HepG2 (cell line): Measurements from ENCODE around the gene DGCR8. TPM values are rescaled to one million over a fixed set of nuclear protein-coding genes. Genes with fewer than 3 reads are reported as not detected.

Experiments
- AGO1 ChIP-seq: fragments of 200-400 bp; formaldehyde crosslinking; IDR thresholded peaks from 2 replicates; pipeline ENCODE4 v1.6.1; 2017; ENCODE audit warnings: mild to moderate bottlenecking, low read depth, low read length, moderate library complexity; ENCODE audit not compliant: poor library complexity, severe bottlenecking
- CBX5 ChIP-seq: sonication (generic); formaldehyde crosslinking; IDR thresholded peaks from 2 replicates; pipeline ENCODE4 v1.4.0; 2020; ENCODE audit warnings: missing genetic modification reagents, borderline replicate concordance
- DPF2 ChIP-seq: sonication (generic); formaldehyde crosslinking; IDR thresholded peaks from 2 replicates; pipeline ENCODE4 v1.4.0; 2020; ENCODE audit warnings: mild to moderate bottlenecking, low read depth, missing genetic modification reagents, borderline replicate concordance
- EEA1 ChIP-seq: sonication (generic); formaldehyde crosslinking; IDR thresholded peaks from 2 replicates; pipeline ENCODE4 v1.5.1; 2020; ENCODE audit warnings: mild to moderate bottlenecking, missing genetic modification reagents, borderline replicate concordance
- FOXA1 ChIP-seq, 2 experiments: fragments of 450-650 bp in 1 of 2; sonication (generic) in 1 of 2; formaldehyde crosslinking in 1 of 2; IDR thresholded peaks; 2 replicates each; pipeline versions ENCODE4 v1.4.0 to v1.6.1; 2016 to 2020; ENCODE audit warnings: missing genetic modification reagents in 1 of 2
- FOXK2 ChIP-seq: fragments of 450-650 bp; IDR thresholded peaks from 2 replicates; pipeline ENCODE4 v1.6.1; 2016
- MAZ ChIP-seq, 2 experiments: sonication (generic) in 1 of 2; formaldehyde crosslinking in 1 of 2; IDR thresholded peaks; 2 replicates each; pipeline versions ENCODE4 v1.5.0 to v1.6.1; 2012 to 2020; ENCODE audit warnings: low read depth in 2 of 2, mild to moderate bottlenecking in 2 of 2, borderline replicate concordance in 1 of 2, improper control_type of control experiment in 1 of 2, low read length in 1 of 2, missing genetic modification reagents in 1 of 2, moderate library complexity in 1 of 2
- MEIS2 ChIP-seq: sonication (generic); formaldehyde crosslinking; IDR thresholded peaks from 2 replicates; pipeline ENCODE4 v1.9.0; 2021; ENCODE audit warnings: mild to moderate bottlenecking, missing genetic modification reagents
- MLLT10 ChIP-seq: sonication (generic); formaldehyde crosslinking; IDR thresholded peaks from 2 replicates; pipeline ENCODE4 v1.4.0; 2020; ENCODE audit warnings: missing genetic modification reagents
- PHF8 ChIP-seq: sonication (generic); formaldehyde crosslinking; IDR thresholded peaks from 2 replicates; pipeline ENCODE4 v1.5.0; 2020; ENCODE audit warnings: missing genetic modification reagents
- PRPF4 ChIP-seq: fragments of 200-400 bp; formaldehyde crosslinking; IDR thresholded peaks from 2 replicates; pipeline ENCODE4 v1.6.1; 2016; ENCODE audit warnings: low read length, low read depth; ENCODE audit not compliant: poor library complexity, severe bottlenecking
- THAP9 ChIP-seq: sonication (generic); formaldehyde crosslinking; IDR thresholded peaks from 2 replicates; pipeline ENCODE4; 2020; ENCODE audit warnings: missing genetic modification reagents, mild to moderate bottlenecking, borderline replicate concordance
- TSC22D2 ChIP-seq: sonication (generic); formaldehyde crosslinking; IDR thresholded peaks from 2 replicates; pipeline ENCODE4 v1.5.1; 2020; ENCODE audit warnings: missing genetic modification reagents, mild to moderate bottlenecking, borderline replicate concordance
- ZEB1 ChIP-seq: IDR thresholded peaks from 2 replicates; pipeline ENCODE4 v1.6.1; 2012; ENCODE audit warnings: mild to moderate bottlenecking, low read depth, inconsistent platforms; ENCODE audit not compliant: insufficient replicate concordance
- ZNF225 ChIP-seq: sonication (generic); formaldehyde crosslinking; IDR thresholded peaks from 2 replicates; pipeline ENCODE4 v1.4.0; 2020; ENCODE audit warnings: mild to moderate bottlenecking, missing genetic modification reagents
- ZNF446 ChIP-seq: sonication (generic); formaldehyde crosslinking; IDR thresholded peaks from 2 replicates; pipeline ENCODE4 v1.5.0; 2020; ENCODE audit warnings: mild to moderate bottlenecking, missing genetic modification reagents
- ZNF615 ChIP-seq: sonication (generic); formaldehyde crosslinking; IDR thresholded peaks from 2 replicates; pipeline ENCODE4 v1.5.0; 2020; ENCODE audit warnings: mild to moderate bottlenecking, missing genetic modification reagents, borderline replicate concordance
- ZNF781 ChIP-seq: sonication (generic); formaldehyde crosslinking; IDR thresholded peaks from 2 replicates; pipeline ENCODE4 v1.5.1; 2020; ENCODE audit warnings: borderline replicate concordance, mild to moderate bottlenecking, missing genetic modification reagents; ENCODE audit errors: not compliant biosample characterization
- polyA plus RNA-seq, 8 experiments: library from polyadenylated mRNA; depleted of rRNA in 3 of 8; stranded (reverse) in 7 of 8; unstranded in 1 of 8; fragments of >200 nt; fragmentation: Illumina TruSeq in 4 of 8; extraction: Trizol in 4 of 8; gene quantifications; 2 replicates each; pipeline versions ENCODE4 v1.2.1 to v1.2.3, GENCODE V29; 2011 to 2016; ENCODE audit warnings: low read depth in 4 of 8, missing spikeins in 1 of 8, mixed read lengths in 1 of 8; ENCODE audit not compliant: insufficient read depth in 1 of 8
- total RNA-seq, 5 experiments: library from RNA; depleted of rRNA; stranded (reverse); fragments of >200 nt; fragmentation: Illumina TruSeq; extraction: Trizol; gene quantifications; 2 replicates each; pipeline ENCODE4 v1.2.3, GENCODE V29; 2016; ENCODE audit warnings: low read depth in 1 of 5
- TF ChIP-seq, protein P1 (sequence below): sonication (generic); formaldehyde crosslinking; IDR thresholded peaks from 2 replicates; pipeline ENCODE4 v1.8.0; 2022; ENCODE audit warnings: missing genetic modification reagents, mild to moderate bottlenecking, moderate library complexity, borderline replicate concordance
- TF ChIP-seq, protein P2 (sequence below): sonication (generic); formaldehyde crosslinking; IDR thresholded peaks from 2 replicates; pipeline ENCODE4 v1.5.0; 2020; ENCODE audit warnings: mild to moderate bottlenecking, missing genetic modification reagents, borderline replicate concordance

Gene DGCR8
- total and polyA plus RNA-seq, 2 of the 13 experiments (the other 11 are each of a cell fraction or from before 2014, with no cell fraction given): 10.2 to 23.2 TPM

DNA sequence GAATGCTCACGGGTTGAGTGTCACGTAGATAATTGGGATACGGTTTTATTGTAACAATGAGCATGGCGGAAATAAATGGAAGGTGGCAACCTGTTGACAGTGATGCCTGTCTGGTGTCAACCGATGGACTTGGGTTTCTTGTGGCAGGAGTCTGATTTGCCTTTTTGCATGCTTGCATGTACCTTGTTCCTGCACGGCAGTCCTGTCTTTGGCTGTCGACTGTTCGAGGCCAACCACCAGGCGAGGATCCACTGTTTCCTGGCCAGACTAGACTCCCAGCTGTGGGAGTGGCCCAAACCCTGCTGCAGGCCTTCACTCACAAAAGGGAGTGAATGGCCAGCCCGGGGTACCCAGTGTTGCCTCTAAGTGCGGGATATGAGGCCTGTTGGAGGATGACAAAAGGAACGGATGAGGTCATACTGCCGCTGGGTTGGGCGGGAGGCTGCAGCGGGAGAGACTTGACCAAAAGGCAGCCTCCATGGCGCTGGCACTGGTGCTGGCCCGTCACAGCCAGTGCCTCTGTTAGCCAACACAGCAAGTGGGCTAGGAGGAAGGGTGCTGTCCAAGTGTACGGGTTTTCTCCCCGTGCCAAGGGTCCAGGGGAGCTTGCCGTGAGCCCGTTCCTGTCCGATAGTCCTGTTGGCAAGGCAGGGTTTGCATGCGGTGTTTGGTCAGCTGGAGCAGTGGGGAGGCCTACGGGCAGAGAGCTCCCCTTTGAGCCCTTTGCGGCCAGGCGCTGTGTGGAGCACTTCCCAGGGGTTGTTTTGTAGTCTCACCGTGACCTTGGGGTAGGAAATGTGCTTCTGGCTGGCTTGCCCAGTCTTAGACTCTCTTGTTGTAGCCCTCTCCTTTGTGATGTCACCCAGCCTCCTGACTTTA lies 974 bp downstream of the DGCR8 start (continued):
- TF ChIP-seq, protein P1, sequence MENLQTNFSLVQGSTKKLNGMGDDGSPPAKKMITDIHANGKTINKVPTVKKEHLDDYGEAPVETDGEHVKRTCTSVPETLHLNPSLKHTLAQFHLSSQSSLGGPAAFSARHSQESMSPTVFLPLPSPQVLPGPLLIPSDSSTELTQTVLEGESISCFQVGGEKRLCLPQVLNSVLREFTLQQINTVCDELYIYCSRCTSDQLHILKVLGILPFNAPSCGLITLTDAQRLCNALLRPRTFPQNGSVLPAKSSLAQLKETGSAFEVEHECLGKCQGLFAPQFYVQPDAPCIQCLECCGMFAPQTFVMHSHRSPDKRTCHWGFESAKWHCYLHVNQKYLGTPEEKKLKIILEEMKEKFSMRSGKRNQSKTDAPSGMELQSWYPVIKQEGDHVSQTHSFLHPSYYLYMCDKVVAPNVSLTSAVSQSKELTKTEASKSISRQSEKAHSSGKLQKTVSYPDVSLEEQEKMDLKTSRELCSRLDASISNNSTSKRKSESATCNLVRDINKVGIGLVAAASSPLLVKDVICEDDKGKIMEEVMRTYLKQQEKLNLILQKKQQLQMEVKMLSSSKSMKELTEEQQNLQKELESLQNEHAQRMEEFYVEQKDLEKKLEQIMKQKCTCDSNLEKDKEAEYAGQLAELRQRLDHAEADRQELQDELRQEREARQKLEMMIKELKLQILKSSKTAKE (CRISPR knock-in tag): no peak
- TF ChIP-seq MEIS2 (CRISPR knock-in tag): no peak
- no peak for TF ChIP-seq FOXA1 (IDR thresholded peaks at IDR 0.05)
- TF ChIP-seq FOXA1 (CRISPR knock-in tag; IDR thresholded peaks at IDR 0.05): peak; percentile 30; the same call in 1 of the 2 replicates
- no peak for TF ChIP-seq AGO1
- peak; percentile 55; the same call in 1 of the 2 replicates for TF ChIP-seq THAP9 (CRISPR knock-in tag)
- no peak for TF ChIP-seq ZEB1
- TF ChIP-seq CBX5 (CRISPR knock-in tag): 0 out of 2 replicates have a peak, but pooled peaks have one; percentile 18
- peak; percentile 47; the same call in 1 of the 2 replicates for TF ChIP-seq PHF8 (CRISPR knock-in tag)
- TF ChIP-seq MLLT10 (CRISPR knock-in tag): no peak
- no peak for TF ChIP-seq TSC22D2
- TF ChIP-seq MAZ (IDR thresholded peaks at IDR 0.05; ENCODE audit: borderline replicate concordance, low read depth, low read length): no peak
- no peak for TF ChIP-seq MAZ (CRISPR knock-in tag; IDR thresholded peaks at IDR 0.05; ENCODE audit: low read depth)
- TF ChIP-seq ZNF615 (CRISPR knock-in tag): no peak
- no peak for TF ChIP-seq DPF2
- peak; percentile 90 for TF ChIP-seq ZNF446
- no peak for TF ChIP-seq ZNF225
- TF ChIP-seq ZNF781 (CRISPR knock-in tag): no peak
- 0 out of 2 replicates have a peak, but pooled peaks have one; percentile 3 for TF ChIP-seq EEA1
- no peak for TF ChIP-seq FOXK2
- TF ChIP-seq PRPF4: no peak
- TF ChIP-seq, protein P2, sequence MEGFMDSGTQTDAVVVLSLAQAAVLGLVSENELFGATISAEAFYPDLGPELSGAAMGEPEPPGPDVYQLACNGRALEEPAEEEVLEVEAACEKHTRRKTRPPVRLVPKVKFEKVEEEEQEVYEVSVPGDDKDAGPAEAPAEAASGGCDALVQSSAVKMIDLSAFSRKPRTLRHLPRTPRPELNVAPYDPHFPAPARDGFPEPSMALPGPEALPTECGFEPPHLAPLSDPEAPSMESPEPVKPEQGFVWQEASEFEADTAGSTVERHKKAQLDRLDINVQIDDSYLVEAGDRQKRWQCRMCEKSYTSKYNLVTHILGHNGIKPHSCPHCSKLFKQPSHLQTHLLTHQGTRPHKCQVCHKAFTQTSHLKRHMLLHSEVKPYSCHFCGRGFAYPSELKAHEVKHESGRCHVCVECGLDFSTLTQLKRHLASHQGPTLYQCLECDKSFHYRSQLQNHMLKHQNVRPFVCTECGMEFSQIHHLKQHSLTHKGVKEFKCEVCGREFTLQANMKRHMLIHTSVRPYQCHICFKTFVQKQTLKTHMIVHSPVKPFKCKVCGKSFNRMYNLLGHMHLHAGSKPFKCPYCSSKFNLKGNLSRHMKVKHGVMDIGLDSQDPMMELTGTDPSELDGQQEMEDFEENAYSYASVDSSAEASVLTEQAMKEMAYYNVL (CRISPR knock-in tag): no peak
